H1 (cell line): ENCODE results near the gene HADHA.

Source experiments
- GTF2F1 ChIP-seq: IDR thresholded peaks from 2 replicates; pipeline ENCODE4 v1.6.1; 2012; ENCODE audit warnings: low read depth, low read length, improper control_type of control experiment, borderline replicate concordance
- JUN ChIP-seq: IDR thresholded peaks from 2 replicates; pipeline ENCODE4 v1.6.1; 2011; ENCODE audit warnings: low read depth, mild to moderate bottlenecking, improper control_type of control experiment, low read length
- MAFK ChIP-seq: IDR thresholded peaks from 2 replicates; pipeline ENCODE4 v1.6.1; 2012; ENCODE audit warnings: low read depth, mild to moderate bottlenecking, improper control_type of control experiment, low read length
- PHF8 ChIP-seq: fragments of 200-600 bp; sonication (generic); conservative IDR thresholded peaks from 2 replicates; pipeline ENCODE4 v1.7.1; 2012; ENCODE audit warnings: low read depth, mild to moderate bottlenecking, inconsistent platforms, low read length, moderate library complexity
- POLR2A ChIP-seq, 2 experiments: IDR thresholded peaks; 1 replicate in 1 of 2; 2 replicates in 1 of 2; pipeline ENCODE4 v1.6.1; 2011; ENCODE audit warnings: low read depth in 2 of 2, low read length in 2 of 2, mild to moderate bottlenecking in 2 of 2; ENCODE audit errors: control extremely low read depth in 1 of 2
- POLR2AphosphoS5 ChIP-seq: IDR thresholded peaks from 2 replicates; pipeline ENCODE4 v1.6.1; 2011; ENCODE audit warnings: low read depth, low read length
- TAF1 ChIP-seq: IDR thresholded peaks from 2 replicates; pipeline ENCODE4 v1.6.1; 2011; ENCODE audit warnings: mild to moderate bottlenecking, low read depth, low read length
- TF ChIP-seq, protein P1 (sequence below), 3 experiments: IDR thresholded peaks; 1 replicate in 2 of 3; 2 replicates in 1 of 3; pipeline versions ENCODE4 v1.5.1 to v1.6.1; 2011; ENCODE audit warnings: low read length in 3 of 3, mild to moderate bottlenecking in 3 of 3, inconsistent platforms in 2 of 3, low read depth in 1 of 3, moderate library complexity in 1 of 3; ENCODE audit not compliant: insufficient read depth in 1 of 3; ENCODE audit errors: control extremely low read depth in 1 of 3

DNA sequence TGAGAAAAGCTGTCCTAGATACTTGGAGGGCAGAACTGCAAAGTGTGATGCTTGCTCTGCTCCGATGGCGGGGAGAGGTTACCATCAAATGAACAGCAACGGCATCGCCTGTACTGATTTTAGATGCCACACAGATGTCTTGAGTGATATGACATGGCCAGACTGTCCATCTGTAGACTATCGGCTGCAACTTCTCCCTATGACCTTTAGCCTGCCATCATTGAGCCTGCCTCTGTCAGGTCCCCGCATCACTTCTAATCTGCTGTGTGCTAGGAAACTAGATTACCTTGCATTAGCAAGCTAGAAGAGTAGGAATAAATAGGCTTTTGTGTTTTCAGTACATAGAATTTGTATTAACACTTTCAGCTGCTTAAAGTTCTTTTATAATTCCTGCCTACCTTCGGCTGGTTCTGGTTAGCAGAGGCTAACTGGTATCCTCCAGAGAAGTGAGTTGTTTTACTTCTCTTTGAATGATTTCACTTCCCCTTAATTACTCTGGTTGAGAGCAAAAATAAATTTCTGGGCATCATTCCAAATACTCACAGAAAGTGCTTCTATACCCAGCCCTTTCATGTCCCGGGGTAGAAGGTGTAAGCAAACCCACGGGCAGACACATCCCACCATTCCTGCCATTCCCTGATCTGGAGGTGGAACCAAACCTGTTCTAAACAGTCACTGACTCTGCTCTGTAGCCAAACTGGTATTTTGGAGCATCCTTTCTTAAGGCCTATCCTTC is 47.6 kb downstream of the HADHA start:
- TF ChIP-seq TAF1 (no peak), MAFK (no peak), PHF8 (no peak), JUN (no peak), GTF2F1 (no peak), POLR2AphosphoS5 (no peak), POLR2A (IDR thresholded peaks at IDR 0.05; ENCODE audit: control extremely low read depth in 1 of 2, low read depth in 2 of 2, low read length in 2 of 2) (no peak)
- TF ChIP-seq, protein P1, sequence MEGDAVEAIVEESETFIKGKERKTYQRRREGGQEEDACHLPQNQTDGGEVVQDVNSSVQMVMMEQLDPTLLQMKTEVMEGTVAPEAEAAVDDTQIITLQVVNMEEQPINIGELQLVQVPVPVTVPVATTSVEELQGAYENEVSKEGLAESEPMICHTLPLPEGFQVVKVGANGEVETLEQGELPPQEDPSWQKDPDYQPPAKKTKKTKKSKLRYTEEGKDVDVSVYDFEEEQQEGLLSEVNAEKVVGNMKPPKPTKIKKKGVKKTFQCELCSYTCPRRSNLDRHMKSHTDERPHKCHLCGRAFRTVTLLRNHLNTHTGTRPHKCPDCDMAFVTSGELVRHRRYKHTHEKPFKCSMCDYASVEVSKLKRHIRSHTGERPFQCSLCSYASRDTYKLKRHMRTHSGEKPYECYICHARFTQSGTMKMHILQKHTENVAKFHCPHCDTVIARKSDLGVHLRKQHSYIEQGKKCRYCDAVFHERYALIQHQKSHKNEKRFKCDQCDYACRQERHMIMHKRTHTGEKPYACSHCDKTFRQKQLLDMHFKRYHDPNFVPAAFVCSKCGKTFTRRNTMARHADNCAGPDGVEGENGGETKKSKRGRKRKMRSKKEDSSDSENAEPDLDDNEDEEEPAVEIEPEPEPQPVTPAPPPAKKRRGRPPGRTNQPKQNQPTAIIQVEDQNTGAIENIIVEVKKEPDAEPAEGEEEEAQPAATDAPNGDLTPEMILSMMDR (IDR thresholded peaks at IDR 0.05; ENCODE audit: control extremely low read depth in 1 of 3, insufficient read depth in 1 of 3, low read depth in 1 of 3, low read length in 3 of 3), result no peak
